NB4 (cell line): ENCODE data around the gene SYT2.

Source experiments
- DNase-seq: peaks from one replicate; pipeline ENCODE4 v3.0.0; 2010; ENCODE audit warnings: low read depth
- H3K4me3 ChIP-seq: one replicate; pipeline ENCODE4 v1.5.1; 2011; ENCODE audit warnings: mild to moderate bottlenecking, low read depth, low read length, moderate library complexity
- CTCF ChIP-seq: IDR thresholded peaks from one replicate; pipeline ENCODE4 v1.5.1; 2012; ENCODE audit warnings: low read depth, low read length
- MAX ChIP-seq: IDR thresholded peaks from 2 replicates; pipeline ENCODE4 v1.6.1; 2011; ENCODE audit warnings: low read depth, low read length
- MYC ChIP-seq: IDR thresholded peaks from 2 replicates; pipeline ENCODE4 v1.6.1; 2011; ENCODE audit warnings: low read depth, low read length
- POLR2A ChIP-seq: IDR thresholded peaks from 2 replicates; pipeline ENCODE4 v1.6.1; 2011; ENCODE audit warnings: mild to moderate bottlenecking; ENCODE audit not compliant: insufficient read length; ENCODE audit errors: extremely low read depth

Gene SYT2

GRCh38 chr1:202654079-202654478 is 56.2 kb downstream of the SYT2 start:
- TF ChIP-seq CTCF (no peak), MYC (no peak), MAX (no peak), POLR2A (no peak)
- H3K4me3 ChIP-seq = no peak overlapping the region
- no peak for DNase-seq

- no peak overlapping the region for H3K4me3 ChIP-seq
- DNase-seq = no peak
- TF ChIP-seq POLR2A (no peak), MAX (no peak), CTCF (peak; percentile 9)
These were observed 60.5 kb downstream of the SYT2 start for GRCh38 chr1:202649553-202650392.

- no peak for DNase-seq
- TF ChIP-seq MYC = no peak
- no peak for TF ChIP-seq CTCF
- no peak overlapping the region for H3K4me3 ChIP-seq
These were observed 61.5 kb downstream of the SYT2 start for GRCh38 chr1:202648605-202649226.

GRCh38 chr1:202645097-202645476 is 65.2 kb downstream of the SYT2 start:
- no peak for DNase-seq
- H3K4me3 ChIP-seq = no peak overlapping the region
- TF ChIP-seq POLR2A (no peak), MAX (no peak), CTCF (no peak), MYC (no peak)

- no peak for DNase-seq
- no peak overlapping the region for H3K4me3 ChIP-seq
These were observed 65.8 kb downstream of the SYT2 start for GRCh38 chr1:202644219-202645096.

More at GRCh38 chr1:202644219-202645096, 65.8 kb downstream of the SYT2 start:
- TF ChIP-seq POLR2A = no peak
- TF ChIP-seq MAX = no peak
- no peak for TF ChIP-seq MYC
- no peak for TF ChIP-seq CTCF
